Neural progenitor cell (in vitro differentiated cells): Measurements from ENCODE around the gene BPIFB4. TPM values are rescaled to one million over a fixed set of nuclear protein-coding genes. Genes with fewer than 3 reads are reported as not detected.

ENCODE experiments used
- DNase-seq: peaks from one replicate; pipeline ENCODE4 v3.0.0-alpha.2; 2016; ENCODE audit warnings: low spot score
- H2AFZ ChIP-seq: fragments of 200-600 bp; sonication (generic); replicated peaks from 2 replicates; pipeline ENCODE4 v1.6.1; 2016; ENCODE audit warnings: antibody characterized with exemption
- H3F3A ChIP-seq: fragments of 200-600 bp; sonication (generic); 2 replicates; pipeline ENCODE4 v1.6.1; 2016; ENCODE audit warnings: antibody characterized with exemption, low read depth
- H3K27ac ChIP-seq: fragments of 200-600 bp; sonication (generic); 2 replicates; pipeline ENCODE4 v1.5.1; 2016; ENCODE audit warnings: mild to moderate bottlenecking
- H3K27me3 ChIP-seq: fragments of 200-600 bp; sonication (generic); 2 replicates; pipeline ENCODE4 v1.6.1; 2016; ENCODE audit warnings: mild to moderate bottlenecking, moderate library complexity
- H3K36me3 ChIP-seq: fragments of 200-600 bp; sonication (generic); 2 replicates; pipeline ENCODE4 v1.5.1; 2016
- H3K4me1 ChIP-seq: fragments of 200-600 bp; sonication (generic); 2 replicates; pipeline ENCODE4 v1.6.1; 2016; ENCODE audit warnings: mixed run types
- H3K4me2 ChIP-seq: fragments of 200-600 bp; sonication (generic); 2 replicates; pipeline ENCODE4 v1.6.1; 2016
- H3K4me3 ChIP-seq: fragments of 200-600 bp; sonication (generic); 2 replicates; pipeline ENCODE4 v1.5.1; 2016
- H3K79me2 ChIP-seq: fragments of 200-600 bp; sonication (generic); 2 replicates; pipeline ENCODE4 v1.6.1; 2016; ENCODE audit warnings: low read depth
- H3K9ac ChIP-seq: fragments of 200-600 bp; sonication (generic); 2 replicates; pipeline ENCODE4 v1.6.1; 2016
- H3K9me3 ChIP-seq: fragments of 200-600 bp; sonication (generic); 2 replicates; pipeline ENCODE4 v1.5.1; 2016; ENCODE audit warnings: low read depth
- H4K20me1 ChIP-seq: fragments of 200-600 bp; sonication (generic); 2 replicates; pipeline ENCODE4 v1.6.1; 2016; ENCODE audit warnings: low read depth
- H3K27ac Mint-ChIP-seq: 3 replicates; pipeline ENCODE4 v1.8.0; 2021; ENCODE audit warnings: mixed read lengths
- H3K27me3 Mint-ChIP-seq: 2 replicates; pipeline ENCODE4 v1.8.0; 2022; ENCODE audit warnings: low read depth, mild to moderate bottlenecking, inconsistent platforms, moderate library complexity, mixed read lengths; ENCODE audit not compliant: insufficient read depth
- H3K36me3 Mint-ChIP-seq: 3 replicates; pipeline ENCODE4 v1.8.0; 2021; ENCODE audit warnings: mixed read lengths
- H3K4me1 Mint-ChIP-seq: 3 replicates; pipeline ENCODE4 v1.8.0; 2021; ENCODE audit warnings: mixed read lengths
- H3K4me3 Mint-ChIP-seq: 3 replicates; pipeline ENCODE4 v1.8.0; 2021; ENCODE audit warnings: mild to moderate bottlenecking, moderate library complexity, mixed read lengths
- H3K9me3 Mint-ChIP-seq: 3 replicates; pipeline ENCODE4 v1.8.0; 2020; ENCODE audit warnings: mixed read lengths
- CTCF ChIP-seq: fragments of 200-600 bp; sonication (generic); IDR thresholded peaks from 2 replicates; pipeline ENCODE4 v1.5.1; 2017; ENCODE audit warnings: antibody characterized with exemption, mild to moderate bottlenecking
- EZH2 ChIP-seq: fragments of 200-600 bp; sonication (generic); IDR thresholded peaks from 2 replicates; pipeline ENCODE4 v1.6.1; 2017; ENCODE audit warnings: antibody characterized with exemption, mild to moderate bottlenecking, moderate library complexity
- EZH2phosphoT487 ChIP-seq: fragments of 200-600 bp; sonication (generic); IDR thresholded peaks from 2 replicates; pipeline ENCODE4 v1.6.1; 2017; ENCODE audit warnings: antibody characterized with exemption
- total RNA-seq: library from RNA; depleted of rRNA; stranded (reverse); fragments of >200 nt; gene quantifications from 2 replicates; pipeline ENCODE4 v1.2.3, GENCODE V29; 2015; ENCODE audit warnings: low replicate concordance

BPIFB4 gene
- total RNA-seq, 1 donor from 2014 or later = not detected

GRCh38 chr20:33133373-33133941 is 54.0 kb downstream of the BPIFB4 start:
- Mint-ChIP-seq H3K27me3 (no peaks in the 10 kb centered on the region), H3K36me3 (no peaks in the 10 kb centered on the region), H3K27ac (peak overlapping the region; percentile 50), H3K9me3 (no peaks in the 10 kb centered on the region), H3K4me1 (no peaks in the 10 kb centered on the region), H3K4me3 (no peak overlapping the region)
- H3K4me2 ChIP-seq = no peak overlapping the region
- H3K79me2 ChIP-seq = no peaks in the 10 kb centered on the region
- H3K36me3 ChIP-seq = no peaks in the 10 kb centered on the region
- H3K9me3 ChIP-seq = no peaks in the 10 kb centered on the region
- H3K4me1 ChIP-seq = peaks cover 9% of the 10 kb centered on the region
- H2AFZ ChIP-seq = no peak overlapping the region
- TF ChIP-seq EZH2 (no peak), EZH2phosphoT487 (no peak), CTCF (no peak)
- H3F3A ChIP-seq = no peaks in the 10 kb centered on the region
- H3K9ac ChIP-seq = no peak overlapping the region
- H3K27me3 ChIP-seq = no peaks in the 10 kb centered on the region
- no peak overlapping the region for H3K4me3 ChIP-seq
- H3K27ac ChIP-seq = no peak overlapping the region
- DNase-seq = no peak
- no peaks in the 10 kb centered on the region for H4K20me1 ChIP-seq

GRCh38 chr20:33137195-33137594 is 57.8 kb downstream of the BPIFB4 start:
- H3K4me1 Mint-ChIP-seq = no peaks in the 10 kb centered on the region
- H2AFZ ChIP-seq = no peak overlapping the region
- H3K4me3 Mint-ChIP-seq = no peak overlapping the region
- no peaks in the 10 kb centered on the region for H3K27me3 ChIP-seq
- H3K27ac Mint-ChIP-seq = no peak overlapping the region
- H3K4me2 ChIP-seq = no peak overlapping the region
- no peaks in the 10 kb centered on the region for H3F3A ChIP-seq
- H3K4me1 ChIP-seq = peaks cover 9% of the 10 kb centered on the region
- H3K27me3 Mint-ChIP-seq = no peaks in the 10 kb centered on the region
- TF ChIP-seq EZH2phosphoT487 (no peak), CTCF (no peak), EZH2 (no peak)
- DNase-seq = no peak
- no peaks in the 10 kb centered on the region for H3K36me3 ChIP-seq
- no peaks in the 10 kb centered on the region for H3K79me2 ChIP-seq
- no peaks in the 10 kb centered on the region for H3K36me3 Mint-ChIP-seq
- H4K20me1 ChIP-seq = no peaks in the 10 kb centered on the region
- H3K9ac ChIP-seq = no peak overlapping the region
- H3K9me3 ChIP-seq = no peaks in the 10 kb centered on the region
- no peaks in the 10 kb centered on the region for H3K9me3 Mint-ChIP-seq
- H3K4me3 ChIP-seq = no peak overlapping the region
- no peak overlapping the region for H3K27ac ChIP-seq

GRCh38 chr20:33139467-33139866 is 60.0 kb downstream of the BPIFB4 start:
- H3K4me3 ChIP-seq = no peak overlapping the region
- H3K4me1 Mint-ChIP-seq = no peaks in the 10 kb centered on the region
- no peak overlapping the region for H3K27ac Mint-ChIP-seq
- H3K4me3 Mint-ChIP-seq = no peak overlapping the region
- H2AFZ ChIP-seq = no peak overlapping the region
- no peaks in the 10 kb centered on the region for H3K4me1 ChIP-seq
- H3K27ac ChIP-seq = no peak overlapping the region
- no peak for DNase-seq
- no peaks in the 10 kb centered on the region for H3K36me3 Mint-ChIP-seq
- H3K9me3 ChIP-seq = no peaks in the 10 kb centered on the region
- H3F3A ChIP-seq = no peaks in the 10 kb centered on the region
- TF ChIP-seq EZH2phosphoT487 (no peak), EZH2 (no peak), CTCF (no peak)
- H3K9me3 Mint-ChIP-seq = no peaks in the 10 kb centered on the region
- H3K4me2 ChIP-seq = no peak overlapping the region
- no peaks in the 10 kb centered on the region for H3K36me3 ChIP-seq
- no peak overlapping the region for H3K9ac ChIP-seq
- H3K27me3 ChIP-seq = peaks cover 6% of the 10 kb centered on the region
- no peaks in the 10 kb centered on the region for H4K20me1 ChIP-seq
- no peaks in the 10 kb centered on the region for H3K79me2 ChIP-seq
- no peaks in the 10 kb centered on the region for H3K27me3 Mint-ChIP-seq
